Hepatocyte (in vitro differentiated cells): ENCODE measurements around the gene PLPPR1. TPM values are rescaled to one million over a fixed set of nuclear protein-coding genes. Genes with fewer than 3 reads are reported as not detected.

Experiments
- DNase-seq: peaks from one replicate; pipeline ENCODE4 v3.0.0-alpha.2; 2016; ENCODE audit warnings: low spot score
- H2AFZ ChIP-seq: fragments of 200-600 bp; sonication (generic); 2 replicates; pipeline ENCODE4 v1.6.0; 2016; ENCODE audit warnings: antibody characterized with exemption, mild to moderate bottlenecking
- H3K27ac ChIP-seq: fragments of 200-600 bp; sonication (generic); 2 replicates; pipeline ENCODE4 v1.5.1; 2016; ENCODE audit warnings: mild to moderate bottlenecking
- H3K27me3 ChIP-seq: fragments of 200-600 bp; sonication (generic); 2 replicates; pipeline ENCODE4 v1.6.1; 2016
- H3K36me3 ChIP-seq: fragments of 200-600 bp; sonication (generic); replicated peaks from 2 replicates; pipeline ENCODE4 v1.5.1; 2016; ENCODE audit warnings: low read depth; ENCODE audit not compliant: insufficient read depth
- H3K4me1 ChIP-seq: fragments of 200-600 bp; sonication (generic); 2 replicates; pipeline ENCODE4 v1.5.1; 2016; ENCODE audit warnings: mild to moderate bottlenecking, moderate library complexity; ENCODE audit not compliant: insufficient read depth
- H3K4me2 ChIP-seq: fragments of 200-600 bp; sonication (generic); 2 replicates; pipeline ENCODE4 v1.6.0; 2016
- H3K4me3 ChIP-seq: fragments of 200-600 bp; sonication (generic); 2 replicates; pipeline ENCODE4 v1.5.1; 2016; ENCODE audit warnings: mild to moderate bottlenecking
- H3K79me2 ChIP-seq: fragments of 200-600 bp; sonication (generic); 2 replicates; pipeline ENCODE4 v1.6.0; 2017; ENCODE audit warnings: mild to moderate bottlenecking
- H3K9me2 ChIP-seq: fragments of 200-600 bp; sonication (generic); replicated peaks from 2 replicates; pipeline ENCODE4 v1.6.0; 2017; ENCODE audit warnings: mild to moderate bottlenecking; ENCODE audit not compliant: insufficient read depth
- H3K9me3 ChIP-seq: fragments of 200-600 bp; sonication (generic); 2 replicates; pipeline ENCODE4 v1.5.1; 2016; ENCODE audit warnings: low read depth, mild to moderate bottlenecking
- H4K20me1 ChIP-seq: fragments of 200-600 bp; sonication (generic); 2 replicates; pipeline ENCODE4 v1.6.0; 2016; ENCODE audit warnings: mild to moderate bottlenecking; ENCODE audit not compliant: insufficient read depth, poor library complexity, severe bottlenecking
- CTCF ChIP-seq: fragments of 200-600 bp; sonication (generic); IDR thresholded peaks from 2 replicates; pipeline ENCODE4 v1.5.1; 2016; ENCODE audit warnings: antibody characterized with exemption, mild to moderate bottlenecking; ENCODE audit not compliant: poor library complexity
- EZH2 ChIP-seq: fragments of 200-600 bp; sonication (generic); IDR thresholded peaks from 2 replicates; pipeline ENCODE4 v1.6.1; 2016; ENCODE audit warnings: antibody characterized with exemption, mild to moderate bottlenecking, borderline replicate concordance
- EZH2phosphoT487 ChIP-seq: fragments of 200-600 bp; sonication (generic); IDR thresholded peaks from one replicate; pipeline ENCODE4 v1.6.1; 2018; ENCODE audit warnings: antibody characterized with exemption, mild to moderate bottlenecking, low read depth, moderate library complexity; ENCODE audit not compliant: unreplicated experiment, severe bottlenecking
- WGBS: methylation state at CpG from one replicate; pipeline ENCODE4 v1.1.6; 2016; ENCODE audit warnings: low lambda C conversion rate; ENCODE audit errors: missing lambda C conversion rate; 5-methylcytosine and 5-hydroxymethylcytosine counted together
- polyA plus RNA-seq: library from polyadenylated mRNA; unstranded; fragments of >200 nt; fragmentation: Nextera tagmentation; extraction: Ambion mirVana; gene quantifications from 2 replicates; pipeline ENCODE4 v1.2.1, GENCODE V29; 2016
- total RNA-seq: library from RNA; depleted of rRNA; stranded (reverse); fragments of >200 nt; gene quantifications from 2 replicates; pipeline ENCODE4 v1.2.3, GENCODE V29; 2014

PLPPR1 gene
- total and polyA plus RNA-seq, 2 experiments from 2014 or later = 0.27 to 2.1 TPM

- no peak overlapping the region for H2AFZ ChIP-seq
- H3K4me2 ChIP-seq = no peak overlapping the region
- H4K20me1 ChIP-seq = no peaks in the 10 kb centered on the region
- no peak overlapping the region for H3K27ac ChIP-seq
- no peaks in the 10 kb centered on the region for H3K36me3 ChIP-seq
- no peaks in the 10 kb centered on the region for H3K79me2 ChIP-seq
- TF ChIP-seq CTCF = peak; percentile 68
- no peak for TF ChIP-seq EZH2
- no peak overlapping the region for H3K4me3 ChIP-seq
- H3K27me3 ChIP-seq = no peaks in the 10 kb centered on the region
- WGBS = 34% methylated on average over 6 of the region's 6 CpGs
- no peaks in the 10 kb centered on the region for H3K9me3 ChIP-seq
- no peaks in the 10 kb centered on the region for H3K4me1 ChIP-seq
- H3K9me2 ChIP-seq = no peaks in the 10 kb centered on the region
- DNase-seq = peak; percentile 45
Measured at GRCh38 chr9:101235105-101235866, 206.8 kb downstream of the PLPPR1 start.

- DNase-seq = no peak
- WGBS = 96% methylated on average over 1 of the region's 1 CpG
- H3K27me3 ChIP-seq = no peaks in the 10 kb centered on the region
- H3K79me2 ChIP-seq = no peaks in the 10 kb centered on the region
- no peaks in the 10 kb centered on the region for H3K36me3 ChIP-seq
- H3K4me3 ChIP-seq = no peak overlapping the region
- H3K9me3 ChIP-seq = no peaks in the 10 kb centered on the region
- no peak for TF ChIP-seq EZH2phosphoT487
- no peak for TF ChIP-seq CTCF
- TF ChIP-seq EZH2 = no peak
- no peaks in the 10 kb centered on the region for H3K4me1 ChIP-seq
- H3K27ac ChIP-seq = no peak overlapping the region
- no peak overlapping the region for H3K4me2 ChIP-seq
- no peak overlapping the region for H2AFZ ChIP-seq
- no peaks in the 10 kb centered on the region for H3K9me2 ChIP-seq
- H4K20me1 ChIP-seq = no peaks in the 10 kb centered on the region
Measured at GRCh38 chr9:101242651-101243050, 214.1 kb downstream of the PLPPR1 start.

- Histone ChIP-seq H3K4me2 (no peak overlapping the region), H3K79me2 (no peaks in the 10 kb centered on the region), H3K36me3 (no peaks in the 10 kb centered on the region), H3K9me3 (no peaks in the 10 kb centered on the region), H3K27ac (no peak overlapping the region), H3K9me2 (no peaks in the 10 kb centered on the region), H3K4me3 (no peak overlapping the region), H2AFZ (no peak overlapping the region), H3K4me1 (no peaks in the 10 kb centered on the region), H4K20me1 (no peaks in the 10 kb centered on the region), H3K27me3 (no peaks in the 10 kb centered on the region)
- WGBS = 61% methylated on average over 1 of the region's 1 CpG
- DNase-seq = no peak
- TF ChIP-seq EZH2 (no peak), EZH2phosphoT487 (no peak), CTCF (no peak)
Measured at GRCh38 chr9:101246691-101247090, 218.2 kb downstream of the PLPPR1 start.
